GM08714 (cell line): ENCODE measurements around the gene CREB3L4.
A peak's percentile ranks its signal among the peaks of the same experiment; 100 is the strongest.

Source experiments
- H3K4me3 ChIP-seq: fragments of 200-500 bp; sonication (Bioruptor generic); 2 replicates; pipeline ENCODE4 v1.5.1; 2014; ENCODE audit warnings: mild to moderate bottlenecking, low read length, inconsistent platforms
- ZNF274 ChIP-seq: IDR thresholded peaks from 2 replicates; pipeline ENCODE4 v1.6.1; 2012; ENCODE audit warnings: mild to moderate bottlenecking, low read depth, low read length

The CREB3L4 gene, protein sequence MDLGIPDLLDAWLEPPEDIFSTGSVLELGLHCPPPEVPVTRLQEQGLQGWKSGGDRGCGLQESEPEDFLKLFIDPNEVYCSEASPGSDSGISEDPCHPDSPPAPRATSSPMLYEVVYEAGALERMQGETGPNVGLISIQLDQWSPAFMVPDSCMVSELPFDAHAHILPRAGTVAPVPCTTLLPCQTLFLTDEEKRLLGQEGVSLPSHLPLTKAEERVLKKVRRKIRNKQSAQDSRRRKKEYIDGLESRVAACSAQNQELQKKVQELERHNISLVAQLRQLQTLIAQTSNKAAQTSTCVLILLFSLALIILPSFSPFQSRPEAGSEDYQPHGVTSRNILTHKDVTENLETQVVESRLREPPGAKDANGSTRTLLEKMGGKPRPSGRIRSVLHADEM

DNA sequence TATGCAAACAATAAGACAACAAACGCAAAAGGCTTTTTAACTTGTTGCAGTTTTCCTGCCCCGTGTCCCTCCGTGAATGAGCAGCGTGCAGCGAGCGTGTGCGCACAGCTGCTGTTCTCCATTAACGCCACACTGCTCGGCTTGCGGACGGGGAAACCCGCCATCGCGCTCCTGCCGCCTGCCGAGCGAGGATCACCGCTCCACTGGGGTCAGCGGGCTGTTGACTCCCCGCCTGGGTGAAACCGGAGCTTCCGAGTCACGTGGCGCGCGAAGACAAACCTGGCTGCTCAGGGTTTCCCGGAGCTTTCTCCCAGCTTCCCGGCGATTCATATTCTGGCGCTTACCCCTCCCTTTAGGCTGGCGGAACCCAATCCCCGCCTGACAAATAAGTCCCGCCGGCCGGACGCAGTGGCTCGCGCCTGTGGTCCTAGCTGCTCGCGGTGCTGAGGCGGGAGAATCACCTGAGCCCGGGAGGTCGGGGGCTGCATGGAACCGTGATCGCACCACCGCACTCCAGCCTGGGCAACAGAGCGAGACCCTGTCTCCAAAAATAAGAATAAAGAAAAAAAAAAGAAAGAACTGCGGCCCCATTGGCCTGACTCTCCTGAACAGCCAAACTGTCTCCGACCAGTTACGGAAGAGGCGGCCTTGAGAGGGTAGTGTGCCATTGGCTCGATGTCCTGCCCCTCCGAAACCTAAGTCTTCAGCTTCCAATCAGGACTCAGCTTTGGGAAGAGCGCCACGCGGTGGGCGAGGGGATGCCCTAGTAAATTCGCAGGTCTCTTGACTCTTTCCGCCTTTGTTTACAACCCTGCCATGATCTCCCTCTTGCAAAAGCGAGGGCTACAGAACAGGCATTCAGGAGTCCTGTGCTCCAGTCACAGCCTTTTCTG lies at the start of gene CREB3L4:
CREB3L4 (plus strand) TSS at position 796 of the 893 bp plus-strand sequence. CDS start 624 bp downstream, outside the sequence.
- TF ChIP-seq ZNF274, result no peak
- peak within 1 kb of the TSS; percentile 70 for H3K4me3 ChIP-seq

DNA sequence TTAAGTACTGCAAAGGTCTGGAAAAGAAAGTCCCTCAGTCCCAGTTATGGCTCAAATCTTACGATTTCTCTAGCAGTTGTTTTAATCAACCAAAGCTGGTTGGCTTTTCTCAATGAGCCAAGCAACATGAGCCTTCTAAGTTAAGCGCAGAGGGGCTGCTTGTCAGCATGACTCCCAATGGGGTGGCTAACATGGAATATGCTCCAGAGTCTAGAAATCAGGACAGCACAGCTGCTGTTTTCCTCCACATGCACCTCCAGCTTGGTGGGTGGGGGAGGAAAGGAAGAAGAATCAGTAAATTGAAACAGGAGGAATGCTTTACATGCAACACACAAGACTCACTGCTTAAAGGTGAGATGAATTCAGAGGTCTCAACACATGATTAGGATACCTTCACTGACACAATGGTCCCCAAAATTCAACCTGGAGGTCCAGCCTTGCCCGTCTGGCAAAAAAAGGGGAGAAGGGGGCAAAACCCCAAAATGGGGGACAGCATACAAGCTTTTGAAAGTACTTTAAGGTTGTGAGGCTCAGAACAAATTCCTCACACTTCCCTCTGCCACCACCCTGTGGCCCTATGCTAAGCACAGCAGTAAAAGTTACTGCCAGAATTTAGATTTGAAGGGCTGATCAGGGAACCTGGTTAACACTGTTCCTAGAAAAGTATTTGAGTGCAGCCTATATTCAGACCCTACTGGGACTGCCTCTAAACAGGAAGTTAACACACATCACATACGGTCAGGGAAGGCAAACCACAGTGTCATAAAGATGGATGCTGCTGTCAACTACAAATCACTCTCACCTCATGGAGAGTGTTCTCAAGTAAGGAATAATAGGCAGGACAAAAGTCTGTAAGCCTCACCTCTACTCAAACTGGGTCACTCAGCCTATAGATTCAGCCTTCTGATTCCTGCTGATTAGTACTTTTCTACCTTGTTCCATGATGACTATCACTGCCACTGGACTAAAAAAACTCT lies 47.5 kb upstream of the CREB3L4 start:
- no peak for TF ChIP-seq ZNF274
- H3K4me3 ChIP-seq, result peak overlapping the region; percentile 73

DNA sequence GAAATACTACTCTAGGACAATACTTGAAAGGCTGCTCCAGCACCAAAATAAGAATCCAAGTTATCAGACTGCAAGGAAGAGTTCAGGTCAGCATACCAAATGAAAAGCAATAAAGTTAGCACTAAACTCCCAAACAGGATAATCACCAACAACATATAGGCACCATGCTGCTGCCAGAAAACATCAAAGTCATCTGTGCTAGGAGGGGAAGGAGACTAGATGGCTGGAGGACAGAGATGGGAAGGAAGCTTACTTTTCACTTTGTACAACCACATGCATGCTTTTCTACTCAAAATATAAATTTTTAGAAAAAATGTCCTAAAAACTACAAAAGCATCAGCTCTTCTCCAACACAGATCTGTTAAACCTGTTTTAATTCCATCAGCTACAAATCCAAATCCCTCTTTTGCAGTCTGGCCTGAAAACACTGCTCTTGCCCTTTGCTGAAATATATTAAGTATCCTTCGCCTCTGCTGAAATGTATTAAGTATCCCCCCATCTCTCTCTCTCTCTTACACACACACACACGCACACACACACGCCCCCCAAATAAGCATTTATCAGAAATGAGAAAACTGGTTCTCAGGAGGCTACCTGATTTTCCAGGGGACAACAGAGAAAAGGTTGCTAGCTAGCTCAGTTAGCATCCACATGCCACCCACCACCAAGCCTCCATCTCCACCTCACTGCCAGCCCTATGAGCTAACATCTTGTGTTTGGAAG lies 46.5 kb upstream of the CREB3L4 start:
- peak overlapping the region; percentile 73 for H3K4me3 ChIP-seq
- TF ChIP-seq ZNF274, result no peak

DNA sequence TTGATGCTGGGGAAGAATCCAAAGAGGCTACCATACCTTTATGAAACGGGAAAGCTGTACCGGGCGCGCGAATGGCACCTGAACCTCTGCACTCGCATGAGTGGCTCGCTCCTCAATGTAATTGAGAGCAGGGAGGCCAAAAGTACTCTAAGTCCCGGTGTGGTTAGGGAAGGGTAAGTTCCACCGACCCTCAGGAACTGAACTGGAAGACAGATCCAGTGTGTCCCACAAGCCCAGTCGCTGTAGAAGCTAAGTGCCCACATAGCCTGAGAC lies 46.0 kb upstream of the CREB3L4 start:
- no peak for TF ChIP-seq ZNF274
- H3K4me3 ChIP-seq, result peak overlapping the region; percentile 73

DNA sequence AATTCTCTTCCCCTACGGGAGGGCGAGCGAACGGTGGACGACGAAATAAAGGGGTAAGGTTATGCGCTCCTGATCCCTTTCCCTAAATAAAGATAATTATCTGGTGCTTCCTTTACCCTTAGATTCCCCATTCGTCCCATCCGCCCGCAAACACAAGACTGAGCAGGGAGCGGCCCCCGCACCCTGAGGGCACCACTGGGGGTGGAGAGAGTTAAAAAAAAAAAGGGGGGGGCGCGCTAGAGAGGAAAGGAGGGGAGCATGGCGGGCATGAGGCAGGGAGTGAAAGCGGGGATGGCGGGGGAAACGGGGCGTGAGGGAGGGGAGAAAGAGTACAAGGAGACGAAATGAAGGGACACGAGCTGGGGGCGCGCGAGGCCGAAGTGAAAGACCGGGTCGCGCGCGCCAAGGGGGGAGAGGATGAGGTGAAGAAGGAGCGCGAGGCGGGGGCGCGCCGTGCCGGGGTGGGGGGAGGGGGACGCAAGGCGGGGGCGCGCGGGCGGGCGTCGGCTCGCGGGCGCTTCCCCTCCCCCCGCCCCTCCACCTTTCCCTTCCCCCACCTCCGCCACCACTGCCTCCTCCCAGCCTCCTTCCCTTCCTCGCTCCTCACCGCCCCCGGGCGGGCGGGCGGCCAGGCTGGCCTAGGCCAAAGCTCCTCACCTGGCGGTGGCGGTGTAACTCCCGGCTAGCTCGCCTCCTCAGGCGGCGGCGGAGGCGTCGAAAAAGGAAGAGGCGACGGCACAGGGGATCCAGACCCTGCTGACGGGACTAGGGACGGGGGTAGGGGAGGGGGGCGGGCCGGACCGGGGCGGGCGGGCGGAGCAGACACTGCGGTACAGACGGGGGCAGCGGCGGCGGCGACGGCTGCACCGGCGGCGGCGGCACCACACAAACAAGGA lies 45.4 kb upstream of the CREB3L4 start:
- peak overlapping the region; percentile 73 for H3K4me3 ChIP-seq
- no peak for TF ChIP-seq ZNF274

DNA sequence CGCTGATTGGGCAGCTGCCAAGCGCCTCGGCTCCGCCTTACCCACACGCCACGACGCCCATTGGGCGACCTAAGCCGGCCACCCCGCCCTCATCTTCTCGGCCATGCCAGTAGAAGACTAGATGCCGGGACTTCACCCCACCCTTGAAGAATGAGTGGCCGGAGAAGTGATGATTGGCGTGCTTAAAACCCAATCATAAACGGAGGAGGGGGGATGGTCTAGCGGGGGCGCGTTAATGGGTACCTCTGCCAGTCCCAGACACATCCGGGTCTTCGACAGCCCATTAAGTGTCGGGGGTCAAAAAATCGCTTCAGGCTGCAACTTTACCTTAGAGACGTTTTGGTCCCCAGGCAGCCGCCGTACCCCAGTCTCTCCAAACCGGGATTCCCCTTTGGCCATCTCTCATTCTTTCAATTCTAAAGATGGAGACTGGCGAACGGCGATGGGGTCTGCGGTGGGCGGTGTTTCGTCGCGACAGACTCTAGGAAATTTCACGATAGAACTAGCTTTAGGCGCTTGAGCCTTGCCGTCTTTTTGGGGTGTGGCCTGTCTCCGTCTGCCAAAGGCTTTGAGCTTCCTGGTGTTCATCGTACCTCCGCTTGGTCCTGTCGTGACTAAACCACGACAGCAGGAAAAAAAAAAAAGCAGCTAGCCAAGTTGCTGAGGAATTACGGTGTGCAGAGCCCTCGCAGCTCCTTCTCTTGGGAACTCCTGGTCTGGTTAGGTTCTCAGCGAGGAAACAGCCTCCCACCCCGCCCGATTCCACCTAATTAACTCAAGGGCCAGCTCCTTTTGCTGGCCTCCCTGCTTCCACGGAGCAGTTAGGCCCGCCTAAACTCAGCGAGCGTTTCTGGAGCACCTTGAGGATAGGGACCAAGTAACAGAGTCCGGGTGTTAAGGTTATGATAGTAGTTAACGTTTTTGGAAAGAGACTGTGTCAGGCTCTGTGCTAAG lies 44.5 kb upstream of the CREB3L4 start, which contains the start of gene GATAD2B:
GATAD2B (minus strand) TSS at position 1 of the 954 bp plus-strand sequence. CDS start 94,625 bp downstream, outside the sequence.
- H3K4me3 ChIP-seq, result peak within 1 kb of the TSS; percentile 74
- TF ChIP-seq ZNF274, result no peak

DNA sequence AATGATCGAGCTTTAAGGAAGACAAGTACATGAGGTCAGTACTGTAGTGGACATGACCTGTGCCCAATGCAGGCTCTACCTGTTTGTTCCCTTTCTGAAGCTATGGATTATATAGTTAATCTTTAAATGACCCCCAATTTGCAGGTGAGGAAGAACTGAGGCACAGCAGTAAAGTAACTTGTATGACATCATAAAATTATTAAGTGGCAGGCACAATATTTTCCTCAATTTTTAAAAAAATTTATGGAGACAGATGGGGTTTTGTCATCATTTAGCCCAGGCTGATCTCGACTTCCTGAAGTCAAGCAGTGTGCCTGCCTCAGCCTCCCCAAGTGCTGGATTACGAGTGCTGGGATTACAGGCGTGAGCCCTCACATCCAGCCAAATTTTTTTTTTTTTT lies 41.3 kb upstream of the CREB3L4 start:
- no peak for TF ChIP-seq ZNF274
- no peak overlapping the region for H3K4me3 ChIP-seq

DNA sequence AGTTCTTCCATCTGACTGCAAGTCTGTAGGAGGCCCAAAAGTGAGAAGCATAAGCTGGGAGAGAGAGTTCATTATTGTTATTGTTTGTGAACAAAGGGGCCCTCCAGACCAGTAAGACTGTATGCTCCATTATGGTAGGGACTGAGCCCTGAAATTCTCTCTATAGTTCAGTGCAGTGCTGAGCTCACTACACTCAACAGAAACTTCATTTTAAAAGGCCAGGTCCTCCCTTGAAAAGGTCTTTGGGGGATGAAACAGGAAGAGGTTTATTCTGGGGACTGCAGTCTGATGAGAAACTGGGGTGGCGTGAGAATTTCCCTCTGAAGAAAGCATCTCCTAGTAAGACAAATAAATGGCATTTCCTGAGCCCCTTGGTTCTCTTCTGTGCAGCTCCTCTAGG lies 39.5 kb upstream of the CREB3L4 start:
- no peak overlapping the region for H3K4me3 ChIP-seq
- TF ChIP-seq ZNF274, result no peak

DNA sequence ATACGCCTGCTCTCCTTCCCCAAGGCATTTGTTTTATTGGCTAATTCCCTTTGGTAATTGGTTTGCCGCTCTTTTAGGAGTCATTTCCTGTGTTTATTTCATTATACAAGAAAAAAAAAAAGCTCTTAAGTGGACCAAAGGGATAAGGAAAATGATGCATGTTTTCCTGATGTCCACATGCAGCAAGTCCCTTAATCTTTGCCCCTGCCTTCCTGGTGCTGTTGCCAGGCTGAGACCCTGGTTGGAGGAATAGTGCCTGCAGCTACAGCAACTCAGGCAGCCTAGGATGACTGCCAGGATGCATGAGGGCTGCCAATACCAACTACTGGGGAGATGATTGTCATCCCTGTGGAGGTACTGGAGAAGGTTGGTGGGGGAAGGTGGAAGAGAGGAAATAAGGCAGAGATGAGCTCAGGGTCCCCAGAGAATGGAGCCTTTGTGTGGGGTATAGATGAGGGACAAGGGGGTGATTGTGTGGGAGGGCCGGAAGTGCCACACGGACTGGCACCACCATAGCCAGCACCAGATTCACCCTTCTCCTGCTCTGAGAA lies 38.8 kb upstream of the CREB3L4 start:
- TF ChIP-seq ZNF274, result no peak

DNA sequence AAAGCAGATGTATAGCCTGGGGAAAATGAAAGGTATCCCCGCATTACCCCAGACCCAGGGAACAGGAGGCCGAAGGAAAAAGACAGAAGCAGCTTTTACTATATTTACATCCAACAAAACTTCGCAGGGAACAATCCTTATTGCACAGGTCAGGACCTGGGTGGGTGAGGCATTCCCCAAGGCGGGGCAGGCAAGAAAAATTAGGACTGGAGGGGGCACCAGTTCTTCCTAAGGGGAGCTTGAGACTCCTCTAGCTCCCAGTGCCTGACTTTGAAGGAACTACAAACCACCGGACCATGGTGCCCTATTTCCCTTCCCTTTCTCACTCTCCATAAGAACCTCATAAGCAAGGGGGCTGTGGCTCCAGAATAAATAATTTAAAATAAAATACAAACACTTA lies 38.3 kb upstream of the CREB3L4 start:
- TF ChIP-seq ZNF274, result no peak

More for the DNA sequence above, 38.8 kb upstream of the CREB3L4 start:
- H3K4me3 ChIP-seq, result no peak overlapping the region

More for the DNA sequence above, 38.3 kb upstream of the CREB3L4 start:
- H3K4me3 ChIP-seq, result no peak overlapping the region
